Measurements from ENCODE around the gene CCSER1.
"Not testable (repeated sequence)": the region's sequence is repeated elsewhere in the genome, so short reads cannot be mapped to it uniquely, and the experiment has no call there.

The CCSER1 gene

GRCh38 chr4:91373546-91373945 lies 1246.4 kb downstream of the CCSER1 start:
- no peak for DNase-seq (ENCODE audit: low spot score)

DNA sequence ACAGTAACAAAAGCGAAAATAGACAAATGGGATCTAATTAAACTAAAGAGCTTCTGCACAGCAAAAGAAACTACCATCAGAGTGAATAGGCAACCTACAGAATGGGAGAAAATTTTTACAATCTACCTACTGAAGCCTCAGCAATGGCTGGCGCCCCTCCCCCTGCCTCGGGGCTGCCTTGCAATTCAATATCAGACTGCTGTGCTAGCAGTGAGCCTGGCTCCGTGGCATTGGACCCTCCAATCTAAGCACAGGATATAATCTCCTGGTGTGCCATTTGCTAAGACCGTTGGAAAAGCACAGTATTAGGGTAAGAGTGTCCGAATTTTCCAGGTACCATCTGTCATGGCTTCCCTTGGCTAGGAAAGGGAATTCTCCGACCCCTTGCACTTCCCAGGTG lies 1278.2 kb downstream of the CCSER1 start:
- DNase-seq (ENCODE audit: low spot score), result not testable (repeated sequence)

- no peak for DNase-seq (ENCODE audit: low spot score)
Observed at GRCh38 chr4:91422011-91422410, 1294.8 kb downstream of the CCSER1 start.

- DNase-seq (ENCODE audit: low spot score), result no peak
Observed at GRCh38 chr4:91426725-91427124, 1299.5 kb downstream of the CCSER1 start.

DNA sequence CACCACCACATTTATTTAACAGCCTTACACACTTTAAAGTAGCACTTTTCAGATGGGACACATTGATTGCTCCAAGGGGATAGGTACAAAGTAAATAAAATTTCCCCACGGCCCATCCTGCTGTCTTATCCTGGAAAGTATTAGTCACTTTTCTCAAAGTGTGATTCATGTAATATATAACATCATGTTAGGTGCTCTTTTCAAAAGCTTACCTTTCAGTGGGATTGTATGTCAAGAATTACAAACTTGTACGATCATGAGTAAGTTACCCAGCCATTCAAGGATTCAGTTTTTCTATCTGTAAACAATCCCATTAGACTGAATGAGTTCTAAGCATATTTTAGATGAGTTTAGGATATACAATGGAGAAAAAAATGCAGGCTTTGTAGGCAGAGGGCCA lies 1300.0 kb downstream of the CCSER1 start:
- DNase-seq (ENCODE audit: low spot score), result no peak

GRCh38 chr4:91434631-91435030 lies 1307.4 kb downstream of the CCSER1 start:
- no peak for DNase-seq (ENCODE audit: low spot score)

GRCh38 chr4:91436556-91436955 lies 1309.4 kb downstream of the CCSER1 start:
- DNase-seq (ENCODE audit: low spot score), result no peak

DNA sequence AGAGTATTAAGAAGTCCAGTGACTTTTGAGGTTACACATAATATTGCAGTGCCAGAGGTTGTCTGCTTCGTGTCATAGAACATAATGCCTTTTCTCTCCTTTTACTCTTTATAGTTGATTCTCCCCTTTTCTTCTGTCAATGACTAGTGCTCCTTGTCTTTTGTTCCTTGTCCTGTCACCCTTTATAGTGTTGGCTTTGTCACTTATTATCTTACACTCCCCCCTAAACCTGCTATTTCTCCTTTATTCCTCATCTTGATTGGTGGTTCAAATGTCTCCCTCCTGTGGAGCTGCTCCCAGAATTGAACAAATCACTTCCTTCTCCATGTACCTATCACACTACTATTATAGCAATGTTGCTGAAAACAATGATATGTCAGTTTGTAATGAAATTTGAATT lies 1320.0 kb downstream of the CCSER1 start:
- DNase-seq (ENCODE audit: low spot score), result no peak

DNA sequence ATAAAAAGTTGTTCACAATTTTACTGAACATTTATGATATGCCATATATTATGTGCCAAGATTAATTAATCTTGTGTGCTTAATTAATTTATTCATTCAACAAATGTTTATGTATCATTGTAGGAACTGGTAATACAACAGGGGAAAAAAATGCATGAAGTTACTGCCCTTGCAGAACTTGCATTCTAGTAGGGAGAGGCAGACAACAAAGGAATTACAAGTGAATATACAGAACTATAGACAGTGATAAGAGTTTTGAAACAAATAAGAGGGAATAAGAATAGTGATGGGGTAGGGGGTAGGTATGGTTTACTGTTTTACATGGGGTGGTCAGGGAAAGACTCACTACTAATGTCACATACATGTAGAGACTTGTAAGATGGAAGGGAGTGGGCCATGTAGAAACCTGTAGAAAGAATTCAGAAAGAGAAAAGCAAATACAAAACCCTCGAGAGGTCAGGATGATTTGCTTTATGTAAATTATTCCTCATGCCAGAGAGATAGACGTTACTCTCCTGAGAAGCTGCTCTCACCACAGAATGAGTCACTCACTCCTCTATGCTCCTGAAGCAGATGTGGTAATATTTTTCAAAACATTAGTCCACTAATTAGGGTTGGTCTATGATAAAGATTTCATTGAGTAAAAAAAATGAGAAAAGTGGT lies 1321.6 kb downstream of the CCSER1 start:
- DNase-seq (ENCODE audit: low spot score), result no peak

GRCh38 chr4:91454111-91454510 lies 1326.9 kb downstream of the CCSER1 start:
- DNase-seq (ENCODE audit: low spot score), result no peak

GRCh38 chr4:91462566-91462965 lies 1335.4 kb downstream of the CCSER1 start:
- DNase-seq (ENCODE audit: low spot score), result not testable (repeated sequence)

DNA sequence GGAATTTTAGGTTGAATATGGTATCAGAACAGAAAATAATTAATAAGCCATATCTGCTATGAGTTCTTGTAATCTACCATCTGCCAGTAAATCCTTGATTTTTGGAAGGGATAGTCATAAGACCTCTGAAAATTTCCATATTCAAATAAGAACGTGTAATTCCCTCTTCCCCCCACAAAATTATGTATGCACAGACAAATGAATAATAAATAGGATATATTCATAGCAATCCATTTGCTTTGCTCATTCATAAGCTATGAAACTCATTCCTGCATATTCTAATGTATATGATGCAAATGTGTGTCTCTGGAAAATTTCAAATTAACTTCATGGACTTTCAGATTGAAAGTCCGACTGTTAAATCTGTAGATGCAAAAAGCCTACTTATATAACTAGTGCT lies 1343.5 kb downstream of the CCSER1 start:
- DNase-seq (ENCODE audit: low spot score), result no peak

- no peak for DNase-seq (ENCODE audit: low spot score)
Observed at GRCh38 chr4:91471280-91471679, 1344.1 kb downstream of the CCSER1 start.

GRCh38 chr4:91472046-91472445 lies 1344.9 kb downstream of the CCSER1 start:
- no peak for DNase-seq (ENCODE audit: low spot score)

GRCh38 chr4:91485415-91485814 lies 1358.2 kb downstream of the CCSER1 start:
- no peak for DNase-seq (ENCODE audit: low spot score)

DNA sequence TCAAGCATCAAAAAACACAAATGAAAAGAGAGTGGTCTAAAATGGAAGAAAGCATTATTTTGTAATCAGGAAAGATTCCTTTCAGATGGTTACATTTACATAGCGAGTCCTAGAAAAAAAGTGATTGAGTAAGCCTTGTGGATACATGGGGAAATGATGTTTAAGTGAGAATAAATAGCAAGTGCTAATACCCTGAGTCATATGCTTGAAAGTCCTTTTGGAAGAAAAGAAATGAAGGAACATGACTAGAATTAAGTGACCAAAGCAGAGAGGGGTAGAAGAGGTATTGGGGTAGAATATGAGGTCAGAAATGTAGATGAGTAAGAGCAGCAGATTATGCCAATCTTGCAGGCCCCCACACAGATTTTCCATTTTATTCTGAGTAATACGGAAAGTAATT lies 1361.8 kb downstream of the CCSER1 start:
- no peak for DNase-seq (ENCODE audit: low spot score)

DNA sequence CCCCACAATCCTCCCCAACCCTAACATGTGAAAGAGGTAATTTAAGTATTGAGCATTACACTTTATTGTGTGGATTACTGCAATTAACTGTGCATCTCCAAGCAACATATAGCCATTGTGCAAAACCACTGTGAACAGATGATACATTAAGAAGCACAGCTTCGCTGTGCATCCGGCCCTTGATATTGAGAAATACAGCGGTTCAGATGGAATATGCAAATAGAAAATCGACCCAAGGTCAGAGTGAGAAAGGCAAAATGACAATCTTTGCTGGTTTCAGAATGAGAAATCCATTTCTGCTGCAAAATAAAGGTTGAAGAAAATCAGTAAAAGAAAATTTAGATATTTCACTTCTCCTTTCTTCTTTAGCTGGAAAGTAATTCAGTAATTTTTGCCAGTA lies 1370.7 kb downstream of the CCSER1 start:
- no peak for DNase-seq (ENCODE audit: low spot score)

GRCh38 chr4:91502365-91502764 lies 1375.2 kb downstream of the CCSER1 start:
- peak; percentile 34 for DNase-seq (ENCODE audit: low spot score)

DNA sequence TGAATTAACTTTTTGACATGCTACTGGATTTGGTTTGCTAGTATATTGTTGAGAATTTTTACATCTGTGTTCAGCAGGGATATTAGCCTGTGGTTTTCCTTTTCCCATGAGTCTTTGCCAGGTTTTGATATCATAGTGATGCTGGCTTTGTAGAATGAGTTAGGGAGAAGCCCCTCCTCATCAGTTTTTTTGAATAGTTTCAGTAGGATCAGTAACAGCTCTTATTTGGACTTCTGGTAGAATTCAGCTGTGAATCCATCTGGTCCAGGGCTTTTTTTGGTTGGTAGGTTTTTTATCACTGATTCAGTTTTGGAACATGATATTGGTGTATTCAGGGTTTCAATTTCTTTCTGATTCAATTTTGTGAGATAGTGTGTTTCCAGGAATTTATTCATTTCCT lies 1386.1 kb downstream of the CCSER1 start:
- DNase-seq (ENCODE audit: low spot score), result no peak

- no peak for DNase-seq (ENCODE audit: low spot score)
Observed at GRCh38 chr4:91519155-91519554, 1392.0 kb downstream of the CCSER1 start.

GRCh38 chr4:91525621-91526020 lies 1398.4 kb downstream of the CCSER1 start:
- DNase-seq (ENCODE audit: low spot score), result no peak

- DNase-seq (ENCODE audit: low spot score), result no peak
Observed at GRCh38 chr4:91527056-91527455, 1399.9 kb downstream of the CCSER1 start.

DNA sequence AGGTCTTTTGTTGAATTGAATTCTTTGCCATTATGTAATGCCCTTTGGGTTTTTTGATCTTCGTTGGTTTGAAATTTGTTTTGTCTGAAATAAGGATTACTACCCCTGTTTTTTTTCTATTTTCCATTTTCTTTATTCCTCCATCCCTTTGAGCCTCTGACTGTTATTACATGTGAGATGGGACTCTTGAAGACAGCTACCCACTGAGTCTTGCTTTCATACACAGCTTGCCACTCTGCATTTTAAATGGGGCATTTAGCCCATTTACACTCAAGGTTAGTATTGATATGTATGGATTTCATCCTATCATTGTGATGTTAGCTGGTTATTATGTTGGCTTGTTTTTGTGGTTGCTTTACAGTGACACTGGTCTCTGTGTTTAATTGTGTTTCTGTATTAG lies 1440.4 kb downstream of the CCSER1 start:
- no peak for DNase-seq (ENCODE audit: low spot score)

- no peak for DNase-seq (ENCODE audit: low spot score)
Observed at GRCh38 chr4:91577864-91578263, 1450.7 kb downstream of the CCSER1 start.

GRCh38 chr4:91590260-91590659 lies 1463.1 kb downstream of the CCSER1 start:
- no peak for DNase-seq (ENCODE audit: low spot score)
